Posterior cingulate gyrus (tissue), 11 donors: ENCODE measurements around the gene CNGA1.

Source experiments
- DNase-seq, 10 donors: peaks; one replicate each; pipeline versions ENCODE4 v3.0.0 to v3.0.0-alpha.2; 2020 to 2021; ENCODE audit warnings: mixed read lengths in 3 of 10
- intact Hi-C: fragments of 100-400 bp; cut with DNase I; formaldehyde crosslinking; loops from one replicate; pipeline ENCODE4 v1.15.1; 2023

The CNGA1 gene

DNA sequence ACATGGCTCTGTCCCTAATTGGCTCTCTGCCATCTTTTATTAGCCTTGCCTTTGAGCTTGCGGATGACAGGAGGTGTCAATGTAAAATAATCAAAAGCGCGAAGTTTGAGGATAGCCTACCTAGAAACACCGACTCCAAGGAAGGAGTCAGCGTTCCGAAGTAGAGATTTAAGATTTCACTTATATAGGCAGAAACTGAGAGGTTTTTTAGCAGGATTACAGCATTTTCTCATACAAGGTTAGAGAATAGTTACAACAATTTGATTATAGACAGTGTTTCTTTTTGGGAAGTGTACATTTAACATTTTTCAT, 101.6 kb downstream of the CNGA1 start:
- DNase-seq = no peak
- intact Hi-C loops = loop anchor here (10.0 kb wide), 1 partner anchor 430 kb away; the partner anchor contains the start of gene ATP10D

GRCh38 chr4:47914220-47914925, 102.1 kb downstream of the CNGA1 start, which contains the start of gene NFXL1:
Gene NFXL1, minus strand, starts transcription at chr4:47914583. Its CDS starts 380 bp downstream, at chr4:47914203.
- DNase-seq = peak; percentile 95 to 100 (median 97)
- intact Hi-C loops = loop anchor here (10.0 kb wide), 1 partner anchor 430 kb away; the partner anchor contains the start of gene ATP10D

DNA sequence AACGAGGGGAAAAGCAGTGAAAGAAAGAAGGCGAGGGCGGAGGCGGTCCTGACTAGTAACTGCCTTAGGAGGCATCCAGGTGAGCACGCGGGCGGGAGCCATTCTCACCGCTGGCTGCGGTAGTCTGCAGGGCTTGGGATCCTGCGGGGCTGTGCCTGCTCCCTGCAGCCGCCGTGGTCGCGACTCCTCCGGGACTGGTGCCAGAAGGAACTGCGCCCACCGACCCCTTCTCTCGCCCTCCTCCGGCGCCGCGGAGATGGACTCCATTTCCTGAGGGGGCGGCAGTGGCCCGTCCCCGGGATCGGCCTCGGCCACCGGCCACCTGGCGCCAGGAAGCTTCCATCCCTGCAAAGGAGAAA, 102.6 kb downstream of the CNGA1 start:
- intact Hi-C loops = loop anchor here (10.0 kb wide), 1 partner anchor 429 kb away; the partner anchor contains the start of gene ATP10D
- peak in 9 of 10 donors; percentile 17 to 88 (median 34) for DNase-seq

DNA sequence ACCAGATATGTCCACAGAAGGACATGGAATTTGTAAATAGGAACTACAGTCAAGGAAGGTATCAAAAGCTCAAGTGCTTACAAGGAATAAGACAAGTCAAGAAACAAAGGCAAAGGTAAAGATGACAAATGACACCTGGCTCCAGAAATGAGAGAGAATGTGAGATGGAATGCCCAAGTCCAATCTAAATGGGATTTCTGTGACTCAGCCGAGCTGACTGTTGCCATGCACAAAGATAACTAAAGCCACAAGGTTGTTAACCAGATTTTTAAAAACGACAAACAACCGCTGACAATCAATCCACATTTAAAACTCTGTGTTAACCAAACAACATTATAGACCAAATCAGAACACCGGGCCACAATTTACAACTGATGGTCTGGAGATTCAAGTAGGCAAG, 103.2 kb downstream of the CNGA1 start:
- intact Hi-C loops = loop anchor here (10.0 kb wide), 1 partner anchor 429 kb away; the partner anchor contains the start of gene ATP10D

GRCh38 chr4:47907089-47907646, 109.3 kb downstream of the CNGA1 start:
- intact Hi-C loops = no loop called here
- DNase-seq = no peak

More for the DNA sequence above, 103.2 kb downstream of the CNGA1 start:
- DNase-seq = no peak

GRCh38 chr4:47899639-47900038, 116.8 kb downstream of the CNGA1 start:
- intact Hi-C loops = no loop called here

DNA sequence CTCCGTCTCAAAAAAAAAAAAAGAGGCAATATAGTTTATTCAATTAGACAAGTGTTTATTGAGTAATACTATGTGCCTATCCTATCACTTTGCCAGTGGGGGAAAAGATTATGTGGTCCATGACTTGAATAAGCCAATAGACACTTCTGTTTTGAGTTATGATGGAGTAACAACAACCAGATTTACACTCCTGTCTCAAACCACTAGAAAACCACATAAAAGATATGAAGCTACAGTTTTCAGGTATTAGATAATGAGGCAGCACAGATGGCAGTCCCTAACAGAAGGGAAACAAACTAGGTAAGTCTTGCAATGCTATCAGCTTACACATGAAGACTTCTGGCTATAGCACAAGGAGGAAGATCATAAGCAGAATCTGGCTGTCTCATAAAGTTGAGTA, 124.6 kb downstream of the CNGA1 start:
- no peak for DNase-seq

More at GRCh38 chr4:47899639-47900038, 116.8 kb downstream of the CNGA1 start:
- no peak for DNase-seq

More for the DNA sequence above, 124.6 kb downstream of the CNGA1 start:
- intact Hi-C loops = no loop called here
